GM21619 (cell line): ENCODE measurements around the gene KCTD17.

Experiments used
- ATAC-seq: cut with Tn5 transposase; IDR thresholded peaks from one replicate; pipeline ENCODE4 v1.9.1; 2021; ENCODE audit not compliant: unreplicated experiment

KCTD17 gene

GRCh38 chr22:37020192-37020479 is 31.4 kb upstream of the KCTD17 start:
- ATAC-seq = no peak

GRCh38 chr22:37021041-37021440 is 30.5 kb upstream of the KCTD17 start:
- ATAC-seq = no peak

GRCh38 chr22:37021710-37022482 is 29.6 kb upstream of the KCTD17 start:
- no peak for ATAC-seq

GRCh38 chr22:37022483-37023337 is 28.8 kb upstream of the KCTD17 start:
- no peak for ATAC-seq

GRCh38 chr22:37023743-37024338 is 27.7 kb upstream of the KCTD17 start:
- no peak for ATAC-seq

- ATAC-seq = no peak
These were observed 27.0 kb upstream of the KCTD17 start for GRCh38 chr22:37024339-37025157.

- no peak for ATAC-seq
These were observed 26.0 kb upstream of the KCTD17 start for GRCh38 chr22:37025500-37026070.

GRCh38 chr22:37026325-37026724 is 25.2 kb upstream of the KCTD17 start:
- ATAC-seq = no peak

GRCh38 chr22:37027556-37027955 is 24.0 kb upstream of the KCTD17 start:
- ATAC-seq = no peak

- no peak for ATAC-seq
These were observed 22.6 kb upstream of the KCTD17 start for GRCh38 chr22:37028692-37029674.

GRCh38 chr22:37030560-37031281 is 20.8 kb upstream of the KCTD17 start:
- no peak for ATAC-seq

GRCh38 chr22:37032134-37032534 is 19.4 kb upstream of the KCTD17 start:
- no peak for ATAC-seq

- no peak for ATAC-seq
These were observed 18.7 kb upstream of the KCTD17 start for GRCh38 chr22:37032535-37033460.

GRCh38 chr22:37033605-37034430 is 17.7 kb upstream of the KCTD17 start:
- ATAC-seq = no peak

GRCh38 chr22:37036655-37037377 is 14.7 kb upstream of the KCTD17 start:
- ATAC-seq = no peak

- no peak for ATAC-seq
These were observed 13.9 kb upstream of the KCTD17 start for GRCh38 chr22:37037669-37038068.
